ENCODE measurements around the gene OR2Z1.

DNA sequence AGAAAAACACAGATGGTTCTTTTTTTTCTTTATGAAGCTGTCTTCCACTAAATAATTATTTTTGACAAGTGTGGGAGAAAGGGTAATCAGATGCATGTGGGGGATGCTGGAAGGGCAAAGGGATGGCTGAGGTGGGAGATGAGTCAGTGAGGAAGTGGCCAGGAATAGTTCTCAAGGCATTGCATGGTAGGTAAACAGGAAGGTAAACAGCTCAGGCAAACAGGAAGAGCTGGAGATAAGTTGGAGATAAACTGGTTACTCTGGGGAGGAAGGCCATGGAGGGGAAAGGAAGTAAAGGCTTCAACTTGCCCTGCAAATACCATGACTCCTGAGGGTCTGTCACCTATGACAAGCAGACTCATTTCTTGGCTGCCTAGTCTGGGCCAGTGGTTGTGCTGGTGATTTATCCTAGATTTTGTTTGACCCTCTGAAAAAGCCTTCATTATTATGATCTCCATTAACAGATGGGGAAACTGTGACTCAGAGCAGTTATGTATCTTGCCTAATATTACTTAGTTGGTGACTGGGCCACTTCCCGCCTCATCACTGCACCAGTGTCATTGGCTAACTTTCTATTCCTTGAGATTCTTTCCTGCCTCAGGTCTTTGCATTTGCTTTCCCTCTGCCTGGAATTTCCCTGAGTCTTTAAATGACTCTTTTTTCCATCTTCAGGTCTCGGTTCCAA lies 39.9 kb upstream of the OR2Z1 start:
- TF ChIP-seq JUND (IDR thresholded peaks at IDR 0.05) (no peak), SP1 (IDR thresholded peaks at IDR 0.05; ENCODE audit: low read depth) (no peak), EZH2 (IDR thresholded peaks at IDR 0.05) (no peak), TCF7L2 (IDR thresholded peaks at IDR 0.05; ENCODE audit: borderline replicate concordance, extremely low read depth, insufficient read depth, insufficient read length) (no peak), FOSL1 (IDR thresholded peaks at IDR 0.05; ENCODE audit: low read depth) (no peak), RAD21 (IDR thresholded peaks at IDR 0.05; ENCODE audit: low read depth) (no peak), CTCF (IDR thresholded peaks at IDR 0.05 in 2 of 3, conservative IDR thresholded peaks at IDR 0.05 in 1 of 3; ENCODE audit: borderline replicate concordance in 1 of 3, insufficient read depth in 1 of 3, low read depth in 2 of 3, low read length in 2 of 3) (no peak), POLR2A (IDR thresholded peaks at IDR 0.05; ENCODE audit: borderline replicate concordance, extremely low read depth, insufficient read depth, insufficient read length) (no peak), ELF1 (IDR thresholded peaks at IDR 0.05; ENCODE audit: borderline replicate concordance, low read depth) (no peak), POLR2AphosphoS5 (IDR thresholded peaks at IDR 0.05; ENCODE audit: low read depth, low read length) (no peak), CBX3 (IDR thresholded peaks at IDR 0.05; ENCODE audit: low read depth) (no peak), CEBPB (IDR thresholded peaks at IDR 0.05; ENCODE audit: low read depth) (no peak)
- TF ChIP-seq, protein P1, sequence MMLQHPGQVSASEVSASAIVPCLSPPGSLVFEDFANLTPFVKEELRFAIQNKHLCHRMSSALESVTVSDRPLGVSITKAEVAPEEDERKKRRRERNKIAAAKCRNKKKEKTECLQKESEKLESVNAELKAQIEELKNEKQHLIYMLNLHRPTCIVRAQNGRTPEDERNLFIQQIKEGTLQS (IDR thresholded peaks at IDR 0.05): no peak

Data from HCT116 (cell line).